HEK293 (cell line): ENCODE results near the gene OR4L1.
"Not testable (repeated sequence)": the region's sequence is repeated elsewhere in the genome, so short reads cannot be mapped to it uniquely, and the experiment has no call there.

ENCODE experiments used
- CTCF ChIA-PET: fragments of 350-600 bp; formaldehyde crosslinking; extraction: SDS; loops from one replicate; lab custom pipeline; 2021; ENCODE audit warnings: antibody characterized with exemption; lab: Yijun Ruan, JAX
- POLR2A ChIA-PET: fragments of 300-600 bp; formaldehyde crosslinking; extraction: SDS; loops from one replicate; lab custom pipeline; 2020; ENCODE audit warnings: antibody characterized with exemption, inconsistent platforms; lab: Yijun Ruan, JAX
- H3K27ac ChIP-seq: fragments of 200-500 bp; sonication (Bioruptor generic); 2 replicates; pipeline ENCODE4 v1.5.1; 2014; ENCODE audit warnings: low read depth, low read length, control low read depth, inconsistent platforms; ENCODE audit errors: extremely low read depth
- H3K36me3 ChIP-seq, 2 experiments: fragments of 200-500 bp in 1 of 2; sonication (Bioruptor generic) in 1 of 2; 1 replicate in 1 of 2; 2 replicates in 1 of 2; pipeline ENCODE4 v1.5.1; 2014 to 2017; ENCODE audit warnings: inconsistent platforms in 2 of 2, low read length in 2 of 2; ENCODE audit not compliant: control insufficient read depth in 2 of 2, insufficient read depth in 1 of 2
- H3K4me1 ChIP-seq: fragments of 200-500 bp; sonication (Bioruptor generic); 2 replicates; pipeline ENCODE4 v1.5.1; 2014; ENCODE audit warnings: mild to moderate bottlenecking, low read length, inconsistent platforms; ENCODE audit not compliant: control insufficient read depth, insufficient read depth
- H3K4me3 ChIP-seq: 2 replicates; pipeline ENCODE4 v1.5.1; 2011; ENCODE audit warnings: low read depth, mild to moderate bottlenecking, control low read depth, low read length, moderate library complexity
- H3K9me3 ChIP-seq: fragments of 200-500 bp; sonication (Bioruptor generic); 2 replicates; pipeline ENCODE4 v1.5.1; 2014; ENCODE audit warnings: low read depth, low read length, inconsistent platforms; ENCODE audit not compliant: control insufficient read depth, insufficient read depth
- AEBP2 ChIP-seq: fragments of 450-650 bp; formaldehyde crosslinking; IDR thresholded peaks from 2 replicates; pipeline ENCODE4 v1.5.1; 2016; ENCODE audit warnings: missing biosample characterization, missing genetic modification characterization, borderline replicate concordance
- BCL11A ChIP-seq: fragments of 450-650 bp; formaldehyde crosslinking; IDR thresholded peaks from 2 replicates; pipeline ENCODE4 v1.5.1; 2016; ENCODE audit warnings: low read depth, missing biosample characterization, missing genetic modification characterization
- GLIS2 ChIP-seq: fragments of 450-650 bp; formaldehyde crosslinking; IDR thresholded peaks from 2 replicates; pipeline ENCODE4 v1.5.1; 2016; ENCODE audit warnings: missing biosample characterization, missing genetic modification characterization
- HIC1 ChIP-seq: fragments of 450-650 bp; formaldehyde crosslinking; IDR thresholded peaks from 2 replicates; pipeline ENCODE4 v1.5.1; 2016; ENCODE audit warnings: missing biosample characterization, missing genetic modification characterization
- HOXC10 ChIP-seq: sonication (generic); formaldehyde crosslinking; IDR thresholded peaks from 2 replicates; pipeline ENCODE4 v1.8.1; 2023; ENCODE audit warnings: mild to moderate bottlenecking, missing genetic modification reagents
- MEIS1 ChIP-seq: sonication (generic); formaldehyde crosslinking; IDR thresholded peaks from 2 replicates; pipeline ENCODE4 v1.8.1; 2022; ENCODE audit warnings: missing genetic modification reagents, mild to moderate bottlenecking, borderline replicate concordance
- SALL2 ChIP-seq: fragments of 450-650 bp; formaldehyde crosslinking; IDR thresholded peaks from 2 replicates; pipeline ENCODE4 v1.5.0; 2017; ENCODE audit warnings: missing biosample characterization, mild to moderate bottlenecking, missing genetic modification characterization, borderline replicate concordance
- SETDB1 ChIP-seq: IDR thresholded peaks from one replicate; pipeline ENCODE4 v1.6.1; 2017; ENCODE audit warnings: mild to moderate bottlenecking, low read length, moderate library complexity, mixed read lengths; ENCODE audit not compliant: insufficient read length
- ZBTB17 ChIP-seq: fragments of 450-650 bp; formaldehyde crosslinking; IDR thresholded peaks from 2 replicates; pipeline ENCODE4 v1.5.1; 2016; ENCODE audit warnings: missing biosample characterization, missing genetic modification characterization
- ZIC2 ChIP-seq: fragments of 450-650 bp; formaldehyde crosslinking; IDR thresholded peaks from 2 replicates; pipeline ENCODE4 v1.5.1; 2016; ENCODE audit warnings: missing biosample characterization, missing genetic modification characterization
- ZNF10 ChIP-seq: fragments of 450-650 bp; formaldehyde crosslinking; IDR thresholded peaks from 2 replicates; pipeline ENCODE4 v1.5.1; 2017; ENCODE audit warnings: missing biosample characterization, missing genetic modification characterization
- ZNF112 ChIP-seq: fragments of 450-650 bp; formaldehyde crosslinking; IDR thresholded peaks from 2 replicates; pipeline ENCODE4 v1.5.0; 2017; ENCODE audit warnings: missing biosample characterization, missing genetic modification characterization
- ZNF133 ChIP-seq: fragments of 450-650 bp; formaldehyde crosslinking; IDR thresholded peaks from 2 replicates; pipeline ENCODE4 v1.5.1; 2016; ENCODE audit warnings: missing biosample characterization, missing genetic modification characterization
- ZNF404 ChIP-seq: fragments of 450-650 bp; formaldehyde crosslinking; IDR thresholded peaks from 2 replicates; pipeline ENCODE4 v1.5.1; 2017; ENCODE audit warnings: missing biosample characterization, missing genetic modification characterization
- ZNF433 ChIP-seq: fragments of 450-650 bp; formaldehyde crosslinking; IDR thresholded peaks from 2 replicates; pipeline ENCODE4 v1.5.1; 2016; ENCODE audit warnings: missing biosample characterization, missing genetic modification characterization, low read depth
- ZNF510 ChIP-seq: fragments of 450-650 bp; formaldehyde crosslinking; IDR thresholded peaks from 2 replicates; pipeline ENCODE4 v1.5.1; 2018; ENCODE audit warnings: mild to moderate bottlenecking, missing genetic modification characterization, missing biosample characterization; ENCODE audit not compliant: insufficient replicate concordance
- ZNF513 ChIP-seq: fragments of 450-650 bp; IDR thresholded peaks from 2 replicates; pipeline ENCODE4 v1.5.1; 2018; ENCODE audit warnings: missing biosample characterization, missing genetic modification characterization
- ZNF514 ChIP-seq: fragments of 450-650 bp; formaldehyde crosslinking; IDR thresholded peaks from 2 replicates; pipeline ENCODE4 v1.5.1; 2016; ENCODE audit warnings: missing biosample characterization, missing genetic modification characterization
- ZNF555 ChIP-seq: fragments of 450-650 bp; formaldehyde crosslinking; conservative IDR thresholded peaks from 2 replicates; pipeline ENCODE4 v1.5.1; 2017; ENCODE audit warnings: missing biosample characterization, mild to moderate bottlenecking, missing genetic modification characterization, inconsistent platforms
- ZNF558 ChIP-seq: fragments of 450-650 bp; formaldehyde crosslinking; IDR thresholded peaks from 2 replicates; pipeline ENCODE4 v1.5.1; 2016; ENCODE audit warnings: missing biosample characterization, missing genetic modification characterization
- ZNF585B ChIP-seq: fragments of 450-650 bp; formaldehyde crosslinking; IDR thresholded peaks from 2 replicates; pipeline ENCODE4 v1.5.1; 2016; ENCODE audit warnings: missing biosample characterization, missing genetic modification characterization
- ZNF626 ChIP-seq: fragments of 450-650 bp; sonication (Bioruptor Pico); formaldehyde crosslinking; IDR thresholded peaks from 2 replicates; pipeline ENCODE4 v1.5.1; 2018; ENCODE audit warnings: missing biosample characterization, missing genetic modification characterization, inconsistent platforms
- ZNF629 ChIP-seq: fragments of 450-650 bp; formaldehyde crosslinking; IDR thresholded peaks from 2 replicates; pipeline ENCODE4 v1.5.1; 2017; ENCODE audit warnings: missing biosample characterization, missing genetic modification characterization
- ZNF654 ChIP-seq: fragments of 450-650 bp; formaldehyde crosslinking; IDR thresholded peaks from 2 replicates; pipeline ENCODE4 v1.5.1; 2016; ENCODE audit warnings: low read depth, missing biosample characterization, missing genetic modification characterization
- ZNF776 ChIP-seq: fragments of 450-650 bp; formaldehyde crosslinking; IDR thresholded peaks from 2 replicates; pipeline ENCODE4 v1.5.0; 2017; ENCODE audit warnings: missing biosample characterization, missing genetic modification characterization, borderline replicate concordance
- ZSCAN16 ChIP-seq: fragments of 450-650 bp; formaldehyde crosslinking; IDR thresholded peaks from 2 replicates; pipeline ENCODE4 v1.5.1; 2016; ENCODE audit warnings: missing biosample characterization, missing genetic modification characterization
- ZSCAN30 ChIP-seq: fragments of 450-650 bp; IDR thresholded peaks from 2 replicates; pipeline ENCODE4 v1.5.1; 2018; ENCODE audit warnings: missing biosample characterization, mild to moderate bottlenecking, missing genetic modification characterization, moderate library complexity

Gene OR4L1

GRCh38 chr14:20092050-20092449, 32.2 kb downstream of the OR4L1 start:
- H3K9me3 ChIP-seq: no peaks in the 10 kb centered on the region
- TF ChIP-seq ZNF510 (tag by site-specific recombination): no peak
- TF ChIP-seq ZBTB17 (tag by site-specific recombination): no peak
- TF ChIP-seq BCL11A (tag by site-specific recombination): no peak
- TF ChIP-seq MEIS1 (CRISPR knock-in tag): no peak
- TF ChIP-seq ZNF555 (tag by site-specific recombination): no peak
- no peak for TF ChIP-seq HOXC10 (CRISPR knock-in tag)
- no peak for TF ChIP-seq ZNF133
- TF ChIP-seq ZNF558: no peak
- no peak for TF ChIP-seq ZNF629 (tag by site-specific recombination)
- no peak for TF ChIP-seq ZNF626
- TF ChIP-seq ZNF654: no peak
- no peak for TF ChIP-seq ZNF433
- TF ChIP-seq ZNF513 (tag by site-specific recombination): no peak
- no peak for TF ChIP-seq ZIC2 (tag by site-specific recombination)
- ChIA-PET POLR2A (no interaction called here), CTCF (no interaction called here)
- H3K4me3 ChIP-seq: no peak overlapping the region
- H3K27ac ChIP-seq: no peak overlapping the region
- no peaks in the 10 kb centered on the region for H3K4me1 ChIP-seq
- no peaks in the 10 kb centered on the region for H3K36me3 ChIP-seq

- no peak overlapping the region for H3K27ac ChIP-seq
Observed at GRCh38 chr14:20093442-20093841, 33.6 kb downstream of the OR4L1 start.

GRCh38 chr14:20098926-20099770, 39.3 kb downstream of the OR4L1 start:
- H3K4me1 ChIP-seq, H3K9me3 ChIP-seq, H3K27ac ChIP-seq, CTCF ChIA-PET, POLR2A ChIA-PET, H3K4me3 ChIP-seq, H3K36me3 ChIP-seq: not testable (repeated sequence)

More at GRCh38 chr14:20093442-20093841, 33.6 kb downstream of the OR4L1 start:
- Histone ChIP-seq H3K4me3 (no peak overlapping the region), H3K36me3 (no peaks in the 10 kb centered on the region), H3K9me3 (no peaks in the 10 kb centered on the region), H3K4me1 (no peaks in the 10 kb centered on the region)
- POLR2A ChIA-PET: no interaction called here
- CTCF ChIA-PET: no interaction called here
- TF ChIP-seq ZSCAN30 (tag by site-specific recombination) (no peak), GLIS2 (tag by site-specific recombination) (no peak), ZNF514 (tag by site-specific recombination) (no peak), SALL2 (no peak), ZNF404 (tag by site-specific recombination) (no peak), HIC1 (no peak), ZSCAN16 (tag by site-specific recombination) (no peak), SETDB1 (no peak), BCL11A (tag by site-specific recombination) (no peak), ZNF112 (tag by site-specific recombination) (no peak), AEBP2 (tag by site-specific recombination) (no peak), ZNF585B (no peak), ZNF10 (tag by site-specific recombination) (no peak), ZNF776 (tag by site-specific recombination) (no peak)
